HG02571 (cell line): ENCODE measurements around the gene RMI1.
"Not testable (repeated sequence)": the region's sequence is repeated elsewhere in the genome, so short reads cannot be mapped to it uniquely, and the experiment has no call there.

Experiments used
- ATAC-seq: cut with Tn5 transposase; IDR thresholded peaks from one replicate; pipeline ENCODE4 v1.9.1; 2021; ENCODE audit warnings: mild to moderate bottlenecking, moderate library complexity; ENCODE audit not compliant: unreplicated experiment

Gene RMI1

DNA sequence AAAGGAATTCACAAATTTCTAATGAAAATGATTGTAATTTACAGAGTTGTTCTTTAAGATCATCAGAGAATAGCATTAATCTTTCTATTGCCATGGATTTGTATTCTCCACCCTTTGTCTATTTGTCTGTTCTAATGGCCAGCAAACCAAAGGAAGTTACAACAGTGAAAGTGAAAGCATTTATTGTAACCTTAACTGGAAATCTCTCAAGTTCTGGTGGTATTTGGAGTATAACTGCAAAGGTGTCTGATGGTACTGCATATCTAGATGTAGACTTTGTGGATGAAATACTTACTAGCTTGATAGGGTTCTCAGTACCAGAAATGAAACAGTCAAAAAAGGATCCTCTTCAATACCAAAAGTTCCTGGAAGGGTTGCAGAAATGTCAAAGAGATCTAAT, 21.7 kb downstream of the RMI1 start:
- no peak for ATAC-seq

DNA sequence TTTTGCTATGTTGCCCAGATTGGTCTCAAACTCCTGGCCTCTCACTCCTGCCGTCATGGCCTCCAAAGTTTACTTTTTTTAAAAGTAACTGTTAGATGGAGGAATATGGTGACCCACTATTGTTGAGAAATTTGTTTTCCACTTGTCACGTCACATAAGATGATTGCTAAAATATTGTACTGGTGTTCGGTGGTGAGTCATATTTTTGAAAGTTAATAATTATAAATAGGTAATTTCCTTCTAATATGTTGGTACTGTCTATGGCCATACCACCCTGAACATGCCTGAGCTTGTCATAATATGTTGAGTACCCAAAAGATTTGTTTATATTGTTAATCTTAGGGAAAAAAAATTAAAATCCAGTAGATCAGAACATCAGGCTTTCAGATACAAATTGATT, 22.6 kb downstream of the RMI1 start:
- ATAC-seq, result no peak

DNA sequence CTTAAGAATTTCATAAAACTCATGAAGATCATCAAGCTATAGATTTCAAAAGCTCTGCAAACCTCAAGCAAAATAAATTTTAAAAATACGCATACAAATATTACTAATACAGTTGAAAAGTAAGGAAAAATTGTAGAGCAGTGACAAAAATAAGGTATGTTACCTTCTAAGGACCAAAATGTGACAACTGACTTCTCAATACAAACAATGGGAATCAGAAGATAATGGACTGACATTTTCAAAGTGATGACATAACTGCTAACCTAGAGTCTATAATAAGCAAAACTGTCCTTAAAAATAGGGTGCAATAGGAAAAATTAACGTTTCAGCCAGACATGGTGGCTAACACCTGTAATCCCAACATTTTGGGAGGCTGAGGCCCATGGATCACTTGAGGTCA, 27.1 kb downstream of the RMI1 start:
- ATAC-seq, result no peak

DNA sequence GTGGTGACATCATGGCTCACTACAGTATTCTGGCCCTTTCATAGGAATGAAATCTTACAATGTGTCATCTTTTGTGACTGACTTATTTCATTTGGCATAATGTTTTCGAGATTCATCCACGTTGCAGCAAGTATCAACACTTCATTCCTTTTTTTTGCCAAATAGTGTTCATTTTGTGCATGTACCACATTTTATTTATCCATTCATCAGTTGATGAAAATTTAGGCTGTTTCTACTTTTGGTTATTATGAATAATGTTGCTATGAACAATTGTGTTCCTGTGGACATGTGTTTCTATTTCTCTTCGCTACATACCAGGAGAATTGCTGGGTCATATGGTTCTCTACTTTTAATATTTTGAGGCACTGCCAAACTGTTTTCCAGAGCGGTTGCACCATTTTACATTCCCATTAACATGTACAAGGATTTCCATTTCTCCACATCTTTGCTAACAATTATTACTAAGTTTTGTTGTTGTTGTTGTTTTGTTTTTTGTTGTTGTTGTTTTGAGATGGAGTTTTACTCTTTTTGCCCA, 43.5 kb downstream of the RMI1 start:
- no peak for ATAC-seq

DNA sequence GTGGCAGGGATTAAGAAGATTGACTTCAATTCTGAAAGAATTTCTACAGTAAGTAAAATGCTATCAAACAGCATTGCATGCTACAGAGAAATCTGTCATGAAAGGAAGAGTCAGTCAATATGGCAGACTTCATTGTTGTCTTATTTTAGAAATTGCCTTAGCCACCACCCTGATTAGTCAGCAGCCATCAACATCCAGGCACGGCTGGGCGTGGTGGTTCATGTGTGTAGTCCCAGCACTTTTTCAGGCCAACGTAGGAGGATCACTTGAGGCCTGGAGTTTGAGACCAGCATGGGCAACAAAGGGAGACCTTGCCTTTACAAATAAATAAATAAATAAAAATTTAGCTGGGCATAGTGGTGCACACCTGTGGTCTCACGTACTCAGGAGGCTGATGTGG, 46.6 kb downstream of the RMI1 start:
- ATAC-seq, result no peak

DNA sequence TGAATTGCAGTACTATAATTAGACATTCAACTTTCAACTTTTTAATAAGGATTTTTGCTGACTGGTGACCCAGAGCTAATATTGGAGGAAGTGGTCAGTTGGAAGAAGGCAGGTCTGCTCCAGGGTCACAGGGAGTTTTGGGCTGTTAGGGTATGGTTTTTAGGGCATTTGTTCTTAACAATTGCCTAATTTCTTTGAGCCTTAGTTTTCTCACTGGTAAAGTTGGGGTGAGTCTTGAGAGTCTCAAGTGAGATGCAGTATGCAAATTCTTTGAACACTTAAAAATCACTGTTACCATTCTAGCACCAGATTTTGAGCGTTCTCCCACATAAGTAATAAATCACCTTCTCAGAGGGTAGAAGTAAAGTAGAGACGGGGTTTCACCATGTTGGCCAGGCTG, 50.9 kb downstream of the RMI1 start:
- no peak for ATAC-seq

DNA sequence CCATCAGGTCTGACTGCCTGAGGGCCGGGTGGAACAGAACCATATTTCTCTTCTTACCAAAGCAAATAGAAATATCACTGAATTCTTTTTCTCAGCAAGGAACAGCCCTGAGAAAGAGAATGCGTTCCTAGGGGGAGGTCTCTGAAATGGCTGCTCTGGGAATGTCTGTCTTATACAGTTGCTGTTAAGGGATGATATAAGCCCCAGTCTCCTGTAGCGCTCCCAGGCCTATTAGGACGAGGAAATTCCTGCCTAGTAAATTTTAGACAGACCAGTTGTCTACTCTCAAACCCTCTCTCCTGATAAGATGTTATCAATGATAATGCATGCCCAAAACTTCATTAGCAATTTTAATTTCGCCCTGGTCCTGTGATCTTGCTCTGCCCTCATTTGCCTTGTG, 61.3 kb downstream of the RMI1 start:
- ATAC-seq, result not testable (repeated sequence)

DNA sequence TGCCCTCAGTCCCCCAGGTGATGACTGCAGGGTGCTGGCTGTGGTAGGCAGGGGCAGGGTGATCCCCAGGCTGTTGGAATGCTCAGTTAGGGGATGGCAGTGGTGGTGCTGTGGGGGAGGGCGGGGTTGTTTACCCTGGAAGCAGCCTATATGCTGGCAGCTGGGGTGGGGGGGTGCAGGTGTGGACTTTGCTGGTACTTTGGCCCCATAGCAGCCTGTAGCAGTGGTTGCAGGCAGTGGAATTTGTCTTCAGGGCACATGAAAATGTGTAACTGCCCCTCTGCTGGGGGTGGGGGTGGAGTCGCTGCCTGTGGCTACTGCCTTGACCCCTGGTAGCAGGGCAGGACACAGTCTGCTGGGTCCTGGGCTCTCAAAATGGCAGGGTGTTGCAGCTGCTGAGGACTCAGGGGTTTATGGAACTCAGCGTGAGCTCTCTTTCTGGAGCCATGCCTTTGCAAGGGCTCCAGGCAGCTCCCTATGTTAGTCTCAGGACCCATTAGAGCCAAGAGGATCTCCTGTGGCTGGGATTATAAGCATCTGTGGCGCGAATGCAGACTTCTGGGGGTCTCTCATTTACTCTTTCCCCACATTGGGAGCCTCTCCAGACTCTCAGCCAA, 65.0 kb downstream of the RMI1 start:
- ATAC-seq, result no peak
